Cortex of kidney (tissue), 1 donor: ENCODE results near the gene RBP4.

Experiments
- DNase-seq: peaks from one replicate; lab custom pipeline; 2025; lab: John Stamatoyannopoulos, UW

Gene RBP4

DNA sequence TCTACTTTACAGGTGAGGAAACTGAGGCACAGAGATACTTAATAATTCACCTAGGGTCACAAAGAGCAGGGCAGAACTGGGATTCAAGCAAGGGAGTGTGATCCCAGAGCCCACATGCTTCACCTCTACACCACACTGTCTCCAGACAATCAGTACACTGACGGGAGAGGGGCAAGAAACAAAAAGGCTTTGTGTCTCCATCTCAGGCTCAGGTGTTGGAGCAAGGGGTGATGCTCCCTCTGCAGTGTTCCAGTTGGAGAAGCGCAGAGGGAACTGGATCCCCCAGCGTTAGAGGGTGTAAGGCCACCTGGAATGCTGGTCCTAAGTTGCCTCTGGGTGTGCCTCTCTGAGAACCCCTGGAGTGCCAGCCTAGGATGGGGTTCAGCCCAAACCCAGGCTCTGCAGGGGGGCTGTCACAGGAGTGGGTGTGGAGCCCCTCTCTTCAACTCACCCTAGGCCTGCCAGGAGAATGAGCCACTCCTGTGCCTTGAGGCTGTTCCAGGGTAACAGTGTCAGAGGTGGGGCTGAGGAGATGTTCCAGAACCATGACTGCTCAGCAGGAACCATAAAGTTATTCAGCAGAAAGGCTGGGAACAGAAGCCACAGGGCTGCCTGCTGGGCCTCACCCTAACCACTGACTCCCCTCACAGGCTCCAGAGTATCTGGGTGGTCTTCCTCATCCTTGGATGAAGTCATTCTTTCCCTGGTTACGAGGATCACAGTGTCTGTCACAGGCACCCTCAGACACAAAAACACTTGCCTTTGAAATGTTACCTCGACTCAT, 5.5 kb downstream of the RBP4 start:
- DNase-seq = no peak

- DNase-seq = no peak
Observed at GRCh38 chr10:93594518-93594917, 6.5 kb downstream of the RBP4 start.

- no peak for DNase-seq
Observed at GRCh38 chr10:93593749-93594148, 7.3 kb downstream of the RBP4 start.

- DNase-seq = no peak
Observed at GRCh38 chr10:93593254-93593653, 7.8 kb downstream of the RBP4 start.

GRCh38 chr10:93591065-93591808, 9.8 kb downstream of the RBP4 start:
- no peak for DNase-seq

DNA sequence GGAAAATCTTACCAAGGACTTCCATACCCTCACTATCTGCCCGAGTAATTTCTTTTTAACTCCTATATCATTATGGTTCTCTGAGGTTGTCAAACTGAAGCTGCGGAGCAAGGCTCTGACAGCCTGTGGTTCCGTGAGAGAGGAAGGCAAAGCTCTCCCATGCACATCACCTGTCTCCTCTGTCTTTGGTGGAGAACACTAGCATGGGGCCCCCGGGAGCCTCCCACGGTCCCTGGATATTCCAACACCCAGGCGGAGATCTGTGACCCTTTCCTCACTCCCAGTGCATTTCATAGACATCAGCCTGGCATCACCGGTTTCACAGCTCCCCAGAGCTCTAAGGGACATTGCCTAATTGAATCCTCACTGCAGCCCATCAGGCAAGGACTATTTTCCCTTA, 10.4 kb downstream of the RBP4 start:
- DNase-seq = no peak

- DNase-seq = no peak
Observed at GRCh38 chr10:93589648-93590562, 11.1 kb downstream of the RBP4 start.

DNA sequence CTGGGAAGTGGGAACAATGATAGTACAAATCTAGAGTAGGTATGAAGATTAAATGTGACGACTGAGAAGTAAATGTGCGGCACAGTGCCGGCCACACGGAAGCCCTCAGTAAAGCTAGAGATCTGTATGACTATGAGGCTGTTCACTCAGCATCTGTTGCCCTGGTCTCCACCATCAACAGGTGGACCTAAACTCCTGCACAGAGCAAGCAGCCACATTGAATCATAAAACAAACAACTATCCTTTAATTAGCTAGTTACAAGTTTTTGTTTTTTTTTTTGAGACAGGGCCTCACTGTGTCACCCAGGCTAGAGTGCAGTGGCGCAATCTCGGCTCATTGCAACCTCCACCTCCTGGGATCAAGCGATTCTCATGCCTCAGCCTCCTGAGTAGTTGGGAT, 16.6 kb downstream of the RBP4 start:
- no peak for DNase-seq

- no peak for DNase-seq
Observed at GRCh38 chr10:93580828-93581227, 20.2 kb downstream of the RBP4 start.

GRCh38 chr10:93579985-93580711, 20.9 kb downstream of the RBP4 start:
- DNase-seq = no peak

DNA sequence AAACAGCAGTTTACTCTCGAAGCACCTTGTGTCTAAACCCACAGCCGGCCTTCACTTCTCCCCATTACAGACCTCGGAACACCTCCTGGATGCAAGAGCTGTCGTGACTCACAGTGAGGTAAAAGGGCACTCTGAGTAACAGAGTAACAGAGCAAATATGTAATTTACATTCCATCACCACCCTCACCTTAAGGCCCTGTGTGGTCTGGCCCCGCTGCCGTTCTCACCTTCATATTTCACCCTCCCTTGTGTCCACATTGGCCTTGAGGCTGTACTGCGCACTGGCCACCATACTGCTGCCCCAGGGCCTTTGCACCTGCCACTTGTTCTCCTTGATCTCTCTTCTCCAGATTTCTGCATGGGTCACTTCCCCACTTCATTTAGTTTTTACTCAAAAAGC, 21.9 kb downstream of the RBP4 start:
- no peak for DNase-seq

DNA sequence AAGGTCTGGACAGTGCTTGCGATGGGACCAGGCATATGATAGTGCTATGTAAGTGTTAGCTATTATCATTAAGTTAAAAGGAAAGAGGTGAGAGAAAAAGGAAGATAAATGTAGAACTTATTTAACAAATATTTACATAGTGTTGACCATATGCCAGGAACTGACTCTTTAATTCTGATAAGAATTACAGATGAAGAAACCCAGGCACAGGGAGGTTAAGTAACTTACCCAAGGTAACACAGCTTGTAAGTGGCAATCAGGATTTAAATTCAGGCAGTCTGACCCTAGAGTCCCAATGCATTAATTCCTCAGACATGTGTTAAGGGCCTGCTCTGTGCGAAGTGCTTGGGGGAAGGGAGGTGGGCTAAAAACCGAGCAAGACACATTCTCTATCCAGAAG, 23.5 kb downstream of the RBP4 start:
- no peak for DNase-seq

DNA sequence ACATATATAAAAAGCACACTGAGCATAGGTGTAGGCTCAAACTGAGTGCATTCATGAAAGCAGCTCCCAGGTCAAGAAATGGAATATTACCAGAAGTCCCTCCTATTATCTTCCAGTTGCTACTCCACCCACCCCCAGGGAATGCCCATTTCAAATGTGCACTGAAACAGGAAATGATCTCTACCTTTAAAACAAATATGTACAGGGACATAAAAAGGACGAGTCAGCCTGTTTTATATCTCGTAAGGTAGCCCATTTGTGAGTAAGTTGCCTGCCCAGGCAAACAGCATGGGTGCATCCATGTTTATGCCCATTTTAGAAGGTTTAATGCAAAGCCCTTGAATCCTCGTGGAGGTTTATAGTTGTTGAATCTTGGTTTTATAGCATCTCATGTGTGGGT, 24.1 kb downstream of the RBP4 start:
- DNase-seq = no peak

DNA sequence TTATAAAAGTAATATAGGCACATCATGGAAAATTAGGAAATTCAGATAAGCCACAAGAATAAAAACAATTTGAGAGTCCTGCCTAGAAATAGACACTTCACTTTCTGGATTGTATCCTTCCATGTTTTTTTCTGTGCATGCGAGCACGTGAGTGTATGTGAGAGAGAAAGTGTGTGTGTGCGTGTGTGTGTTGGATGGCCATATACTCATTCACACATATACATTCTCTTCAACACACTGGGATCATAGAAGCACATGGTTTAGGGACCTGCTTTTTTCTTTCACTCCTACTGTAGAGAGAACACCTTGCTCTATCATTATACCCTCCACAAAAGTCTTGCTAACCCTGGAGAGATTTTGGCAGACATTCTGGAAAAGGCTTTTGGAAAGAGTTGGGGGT, 27.1 kb downstream of the RBP4 start:
- DNase-seq = no peak

GRCh38 chr10:93573051-93573909, 27.8 kb downstream of the RBP4 start:
- DNase-seq = no peak

DNA sequence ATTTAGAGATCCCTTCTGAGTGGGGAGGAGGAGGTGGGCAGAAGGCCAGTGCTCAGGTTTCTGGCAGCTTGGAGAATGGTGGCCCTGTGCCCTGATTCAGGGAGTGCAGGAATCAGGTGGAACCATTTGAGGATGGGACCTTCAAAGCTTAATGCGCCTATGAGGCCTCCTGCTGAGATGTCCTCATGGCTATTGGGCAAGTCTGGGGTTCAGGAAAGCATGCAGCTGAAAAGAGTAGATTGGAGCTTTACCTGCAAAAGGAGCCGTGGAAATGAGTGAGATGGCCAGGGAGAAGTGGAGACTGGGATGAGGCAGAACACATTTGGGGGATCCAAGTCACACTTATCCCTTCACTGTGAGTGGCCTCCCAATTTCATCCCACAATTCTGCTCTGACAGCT, 28.4 kb downstream of the RBP4 start:
- no peak for DNase-seq

DNA sequence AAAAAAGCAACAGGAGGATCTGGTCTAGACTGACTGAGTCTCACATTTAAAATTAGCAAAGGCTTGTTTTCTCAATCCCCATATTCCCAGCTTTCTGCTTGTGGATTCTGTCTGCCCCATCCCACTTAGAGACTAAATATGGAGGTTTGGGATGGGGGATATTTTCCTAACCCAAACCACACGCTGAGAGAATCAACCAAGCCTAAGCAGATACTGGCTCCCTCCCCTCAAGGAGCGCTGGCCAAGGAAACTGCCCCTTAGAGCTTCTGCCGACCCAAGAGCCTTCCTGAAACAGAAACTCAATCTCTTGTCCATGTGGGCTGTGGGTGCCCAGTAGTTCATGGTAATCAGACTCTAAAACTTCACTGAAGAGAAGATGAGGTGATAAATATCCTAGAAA, 30.7 kb downstream of the RBP4 start:
- no peak for DNase-seq

DNA sequence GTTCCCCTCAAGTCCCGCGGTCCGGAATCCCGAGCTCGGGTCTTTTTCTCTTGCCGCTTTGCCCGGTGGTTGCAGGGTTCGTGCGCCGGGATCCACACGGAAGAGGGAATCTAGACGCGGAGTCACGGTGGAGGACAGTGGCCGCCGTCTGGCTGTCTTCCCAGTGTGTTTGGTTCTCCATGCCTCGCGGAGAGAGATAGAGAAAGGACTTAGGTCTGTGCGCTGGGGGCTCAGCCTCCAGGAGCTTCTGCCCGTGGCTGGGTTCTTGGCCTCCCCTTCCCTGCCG, 33.0 kb downstream of the RBP4 start:
- no peak for DNase-seq

DNA sequence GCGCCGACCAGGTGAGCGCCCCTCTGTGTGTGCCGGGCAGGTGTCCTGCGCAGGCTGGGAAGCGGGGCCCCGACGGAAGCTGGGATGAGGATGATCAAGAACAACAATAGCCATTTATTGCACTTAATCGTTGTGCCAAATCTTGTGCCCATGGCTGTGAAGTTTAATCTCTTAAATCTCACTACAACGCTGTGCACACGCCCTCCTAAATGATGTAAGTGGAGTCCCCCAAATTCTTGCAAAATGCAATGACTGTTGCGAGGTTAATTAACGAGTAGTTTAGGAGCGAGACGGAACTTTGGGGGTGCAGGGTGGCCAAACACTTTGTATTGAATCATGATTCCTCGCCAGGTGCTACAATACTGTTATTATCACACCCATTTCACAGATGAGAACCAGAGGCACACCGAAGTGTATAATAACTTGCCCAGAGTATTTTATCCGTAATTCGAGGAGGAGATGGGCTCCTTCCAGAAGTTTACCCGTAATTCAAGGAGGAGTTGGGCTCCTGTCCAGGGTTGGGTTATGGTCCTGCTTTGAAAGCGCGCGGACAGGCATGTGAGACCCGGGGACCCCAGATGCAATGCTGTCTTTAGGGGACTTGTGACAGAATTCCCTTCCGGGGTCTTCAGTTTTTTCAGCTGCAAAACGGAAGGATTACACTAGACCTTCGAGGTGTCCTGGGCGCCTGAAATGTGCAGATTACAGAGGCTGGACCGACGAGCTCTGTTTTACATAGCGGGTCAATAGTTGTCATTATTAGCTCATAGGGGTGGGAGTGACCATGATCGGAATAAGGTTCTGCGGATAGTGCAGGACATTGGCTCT, 33.5 kb downstream of the RBP4 start:
- DNase-seq = no peak
